Loucy (cell line): ENCODE measurements around the gene CRYL1.

Source experiments
- H2AFZ ChIP-seq: fragments of 200-600 bp; sonication (generic); 2 replicates; pipeline ENCODE4 v1.6.0; 2016; ENCODE audit warnings: antibody characterized with exemption, mild to moderate bottlenecking, low read length, moderate library complexity
- H3F3A ChIP-seq: fragments of 200-600 bp; 2 replicates; pipeline ENCODE4 v1.6.0; 2016; ENCODE audit warnings: antibody characterized with exemption, low read depth, mild to moderate bottlenecking
- H3K27me3 ChIP-seq: fragments of 200-600 bp; sonication (generic); 2 replicates; pipeline ENCODE4 v1.6.1; 2014; ENCODE audit warnings: low read length, mild to moderate bottlenecking; ENCODE audit not compliant: insufficient read depth, poor library complexity, severe bottlenecking
- H3K36me3 ChIP-seq: fragments of 200-600 bp; sonication (generic); 2 replicates; pipeline ENCODE4 v1.6.1; 2016; ENCODE audit warnings: low read length; ENCODE audit not compliant: insufficient read depth
- H3K4me1 ChIP-seq: fragments of 200-600 bp; sonication (generic); 2 replicates; pipeline ENCODE4 v1.5.1; 2014; ENCODE audit warnings: low read length, mild to moderate bottlenecking; ENCODE audit not compliant: insufficient read depth, poor library complexity, severe bottlenecking
- H3K4me2 ChIP-seq: fragments of 200-600 bp; sonication (generic); 2 replicates; pipeline ENCODE4 v1.6.0; 2014; ENCODE audit warnings: antibody characterized with exemption, low read length, low read depth, mild to moderate bottlenecking; ENCODE audit not compliant: poor library complexity, severe bottlenecking
- H3K4me3 ChIP-seq: fragments of 200-600 bp; sonication (generic); 2 replicates; pipeline ENCODE4 v1.5.1; 2014; ENCODE audit warnings: low read length, mild to moderate bottlenecking, mixed read lengths; ENCODE audit not compliant: poor library complexity, severe bottlenecking
- H3K79me2 ChIP-seq: fragments of 200-600 bp; sonication (generic); 2 replicates; pipeline ENCODE4 v1.6.1; 2014; ENCODE audit warnings: low read length; ENCODE audit not compliant: insufficient read depth
- H3K9ac ChIP-seq: fragments of 200-600 bp; sonication (generic); 2 replicates; pipeline ENCODE4 v1.6.0; 2014; ENCODE audit warnings: mild to moderate bottlenecking, low read depth, low read length, moderate library complexity; ENCODE audit not compliant: poor library complexity, severe bottlenecking
- H3K9me2 ChIP-seq: fragments of 200-600 bp; sonication (generic); replicated peaks from 2 replicates; pipeline ENCODE4 v1.6.1; 2016; ENCODE audit warnings: low read depth, low read length, mixed read lengths
- H3K9me3 ChIP-seq: fragments of 200-600 bp; sonication (generic); 2 replicates; pipeline ENCODE4 v1.6.1; 2014; ENCODE audit warnings: mild to moderate bottlenecking, antibody characterized with exemption, low read length, low read depth; ENCODE audit not compliant: insufficient read depth
- H4K20me1 ChIP-seq: fragments of 200-600 bp; sonication (generic); 2 replicates; pipeline ENCODE4 v1.6.0; 2014; ENCODE audit warnings: antibody characterized with exemption, low read length, mild to moderate bottlenecking; ENCODE audit not compliant: insufficient read depth, poor library complexity, severe bottlenecking
- CTCF ChIP-seq: fragments of 200-600 bp; sonication (generic); conservative IDR thresholded peaks from 2 replicates; pipeline ENCODE4 v1.5.1; 2014; ENCODE audit warnings: mild to moderate bottlenecking, antibody characterized with exemption, low read length
- EZH2phosphoT487 ChIP-seq: fragments of 200-600 bp; IDR thresholded peaks from 2 replicates; pipeline ENCODE4 v1.6.1; 2018; ENCODE audit warnings: antibody characterized with exemption, mild to moderate bottlenecking, moderate library complexity, borderline replicate concordance

CRYL1 gene

DNA sequence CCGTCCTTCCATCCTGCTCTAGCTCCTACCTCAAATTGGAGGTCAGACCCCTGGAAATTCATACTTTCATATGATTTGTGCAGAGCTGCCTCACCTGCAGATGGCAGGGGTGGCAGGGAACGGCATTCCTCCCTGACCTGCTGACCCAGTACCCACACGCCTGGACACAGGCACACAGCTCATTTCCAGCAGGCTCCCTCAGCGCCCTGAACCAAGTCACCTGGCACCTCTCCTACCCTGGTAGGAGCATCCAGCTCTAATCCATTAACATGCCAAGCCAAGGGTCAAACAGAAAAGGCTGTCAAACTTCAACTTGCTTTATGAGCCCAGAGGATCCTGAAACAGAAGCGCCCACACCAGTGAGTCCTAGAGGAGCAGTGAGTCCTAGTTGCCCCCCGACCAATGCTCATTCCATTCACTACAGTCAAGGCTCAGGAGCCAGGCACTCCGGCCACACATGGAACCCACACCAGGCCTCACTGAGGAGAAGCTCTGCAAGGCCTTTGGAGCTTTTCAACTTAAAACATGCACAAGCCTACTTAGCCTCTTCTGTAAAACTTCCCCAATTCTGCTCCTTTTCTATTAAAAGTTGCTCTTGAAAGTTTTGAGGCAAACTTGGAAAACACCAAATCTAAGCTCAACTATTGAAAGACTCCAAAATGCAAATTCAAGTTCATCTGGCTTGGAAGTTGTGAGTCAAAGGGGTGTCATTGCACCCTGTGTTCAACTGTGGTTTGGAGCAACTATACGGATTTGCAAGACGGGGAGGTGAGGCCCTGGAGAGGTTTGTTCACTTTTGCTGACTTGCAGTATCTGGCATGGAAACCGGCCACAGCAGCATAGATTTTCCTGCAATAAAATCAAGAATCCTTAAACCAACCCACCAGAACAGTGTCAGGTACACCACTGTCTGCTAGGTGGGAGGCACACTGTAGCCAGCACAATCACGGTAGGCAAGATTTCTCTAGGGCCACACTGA, 96.7 kb downstream of the CRYL1 start:
- Histone ChIP-seq H3K4me2 (no peak overlapping the region), H2AFZ (no peak overlapping the region), H3K4me1 (no peaks in the 10 kb centered on the region), H3K79me2 (no peaks in the 10 kb centered on the region), H3K4me3 (no peak overlapping the region), H3K9me2 (no peaks in the 10 kb centered on the region), H4K20me1 (no peaks in the 10 kb centered on the region), H3F3A (no peaks in the 10 kb centered on the region), H3K9ac (no peak overlapping the region), H3K9me3 (no peaks in the 10 kb centered on the region), H3K27me3 (no peaks in the 10 kb centered on the region), H3K36me3 (no peaks in the 10 kb centered on the region)
- TF ChIP-seq CTCF (no peak), EZH2phosphoT487 (no peak)

- H3K4me1 ChIP-seq = no peaks in the 10 kb centered on the region
- no peak overlapping the region for H3K9ac ChIP-seq
- no peaks in the 10 kb centered on the region for H3K9me3 ChIP-seq
- H3K36me3 ChIP-seq = no peaks in the 10 kb centered on the region
- H3K27me3 ChIP-seq = no peaks in the 10 kb centered on the region
- TF ChIP-seq CTCF (no peak), EZH2phosphoT487 (no peak)
- H3K4me3 ChIP-seq = no peak overlapping the region
- H2AFZ ChIP-seq = no peak overlapping the region
- no peaks in the 10 kb centered on the region for H3F3A ChIP-seq
- H3K79me2 ChIP-seq = no peaks in the 10 kb centered on the region
- no peaks in the 10 kb centered on the region for H4K20me1 ChIP-seq
- no peaks in the 10 kb centered on the region for H3K9me2 ChIP-seq
- H3K4me2 ChIP-seq = no peak overlapping the region
Measured at GRCh38 chr13:20426766-20427448, 98.8 kb downstream of the CRYL1 start.

DNA sequence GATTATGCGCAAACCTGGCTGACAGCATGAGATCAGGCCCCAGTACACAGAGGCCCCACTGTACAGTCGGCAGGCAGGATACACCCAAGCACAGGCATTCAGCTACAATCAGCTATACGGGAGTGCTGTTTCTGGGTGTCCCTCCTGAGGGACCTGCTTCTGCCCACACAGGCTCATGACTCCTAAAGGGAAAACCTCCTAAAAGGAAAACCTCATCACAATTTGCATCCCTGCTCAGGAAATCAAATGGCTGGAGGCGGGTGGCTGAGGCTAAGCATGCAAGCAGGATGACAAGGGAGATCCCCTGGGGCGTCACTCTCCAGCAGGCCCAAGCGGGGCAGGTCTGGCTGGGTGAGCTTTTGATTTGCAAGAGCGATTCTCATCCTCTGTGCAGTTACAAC, 99.8 kb downstream of the CRYL1 start:
- no peaks in the 10 kb centered on the region for H3K9me2 ChIP-seq
- no peak overlapping the region for H3K4me3 ChIP-seq
- H3K9me3 ChIP-seq = no peaks in the 10 kb centered on the region
- H4K20me1 ChIP-seq = no peaks in the 10 kb centered on the region
- no peaks in the 10 kb centered on the region for H3K36me3 ChIP-seq
- no peak overlapping the region for H2AFZ ChIP-seq
- H3K4me2 ChIP-seq = no peak overlapping the region
- H3K4me1 ChIP-seq = no peaks in the 10 kb centered on the region
- no peaks in the 10 kb centered on the region for H3K79me2 ChIP-seq
- no peak for TF ChIP-seq CTCF
- no peak for TF ChIP-seq EZH2phosphoT487
- no peaks in the 10 kb centered on the region for H3F3A ChIP-seq
- H3K9ac ChIP-seq = no peak overlapping the region
- H3K27me3 ChIP-seq = no peaks in the 10 kb centered on the region
